Measurements from ENCODE around the gene PPP1R11. TPM values are rescaled to one million over a fixed set of nuclear protein-coding genes. Genes with fewer than 3 reads are reported as not detected.
"Not testable (repeated sequence)": the region's sequence is repeated elsewhere in the genome, so short reads cannot be mapped to it uniquely, and the experiment has no call there.

Gene PPP1R11
- total RNA-seq, 4 donors from 2014 or later = 36.5 to 40.9 (median 37.3) TPM

DNA sequence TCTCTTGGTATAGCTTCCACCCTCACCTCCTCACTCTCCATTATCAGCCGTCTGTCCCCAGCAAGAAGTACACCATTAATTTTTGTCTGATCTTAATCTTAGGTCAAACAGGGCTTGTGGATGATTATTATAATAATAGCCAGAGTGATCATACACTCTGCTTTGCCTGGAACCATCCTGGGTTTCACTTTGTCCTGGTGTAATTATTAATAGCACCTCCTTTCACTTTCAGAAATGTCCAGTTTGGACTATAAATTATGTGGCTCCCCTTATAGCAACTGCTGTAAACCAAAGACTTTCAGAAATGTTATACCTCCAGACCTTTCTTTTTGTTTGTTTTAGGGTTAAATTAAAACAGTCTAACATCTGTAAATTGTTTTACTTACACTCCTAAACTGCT, 46.8 kb downstream of the PPP1R11 start:
- Histone ChIP-seq H3K36me3 (no peaks in the 10 kb centered on the region), H3K4me3 (no peak overlapping the region), H3K9me3 (no peaks in the 10 kb centered on the region), H3K4me1 (no peaks in the 10 kb centered on the region), H3K27ac (no peak overlapping the region), H3K27me3 (peaks cover 0 to 81% (median 3%) of the 10 kb centered on the region in 4 donors)
- DNase-seq = no peak
- intact Hi-C loops (cut with DNase I) = no loop called here
- 42 to 54% methylated on average over 1 of the region's 1 CpG for WGBS, 2 donors
- no peak for TF ChIP-seq POLR2A (IDR thresholded peaks at IDR 0.05)
- TF ChIP-seq, protein P1, sequence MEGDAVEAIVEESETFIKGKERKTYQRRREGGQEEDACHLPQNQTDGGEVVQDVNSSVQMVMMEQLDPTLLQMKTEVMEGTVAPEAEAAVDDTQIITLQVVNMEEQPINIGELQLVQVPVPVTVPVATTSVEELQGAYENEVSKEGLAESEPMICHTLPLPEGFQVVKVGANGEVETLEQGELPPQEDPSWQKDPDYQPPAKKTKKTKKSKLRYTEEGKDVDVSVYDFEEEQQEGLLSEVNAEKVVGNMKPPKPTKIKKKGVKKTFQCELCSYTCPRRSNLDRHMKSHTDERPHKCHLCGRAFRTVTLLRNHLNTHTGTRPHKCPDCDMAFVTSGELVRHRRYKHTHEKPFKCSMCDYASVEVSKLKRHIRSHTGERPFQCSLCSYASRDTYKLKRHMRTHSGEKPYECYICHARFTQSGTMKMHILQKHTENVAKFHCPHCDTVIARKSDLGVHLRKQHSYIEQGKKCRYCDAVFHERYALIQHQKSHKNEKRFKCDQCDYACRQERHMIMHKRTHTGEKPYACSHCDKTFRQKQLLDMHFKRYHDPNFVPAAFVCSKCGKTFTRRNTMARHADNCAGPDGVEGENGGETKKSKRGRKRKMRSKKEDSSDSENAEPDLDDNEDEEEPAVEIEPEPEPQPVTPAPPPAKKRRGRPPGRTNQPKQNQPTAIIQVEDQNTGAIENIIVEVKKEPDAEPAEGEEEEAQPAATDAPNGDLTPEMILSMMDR (IDR thresholded peaks at IDR 0.05) = no peak

DNA sequence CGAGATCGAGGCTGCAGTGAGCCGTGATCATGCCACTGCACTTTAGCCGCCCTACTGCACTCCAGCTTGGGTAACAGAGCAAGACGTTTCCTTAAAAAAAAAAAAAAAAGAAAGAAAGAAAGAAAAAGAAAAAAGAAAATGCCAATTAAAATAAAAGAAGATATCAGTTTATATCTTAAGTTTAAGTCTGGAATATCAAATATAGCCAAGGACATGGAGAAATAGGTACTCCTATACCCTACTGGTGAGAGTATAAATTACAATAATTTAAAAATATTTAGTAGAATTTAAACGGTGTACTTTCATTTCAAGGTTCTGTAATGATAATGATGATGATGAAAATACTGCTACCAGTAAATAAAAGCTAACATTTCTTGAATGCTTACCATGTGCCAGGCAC, 49.7 kb downstream of the PPP1R11 start:
- Histone ChIP-seq H3K4me1 (no peaks in the 10 kb centered on the region), H3K9me3 (no peaks in the 10 kb centered on the region), H3K27me3 (peaks cover 0 to 61% (median 0%) of the 10 kb centered on the region in 4 donors), H3K27ac (no peak overlapping the region), H3K36me3 (no peaks in the 10 kb centered on the region), H3K4me3 (no peak overlapping the region)
- TF ChIP-seq POLR2A (IDR thresholded peaks at IDR 0.05) = no peak
- TF ChIP-seq, protein P1 (IDR thresholded peaks at IDR 0.05) = no peak
- no peak for DNase-seq
- intact Hi-C loops (cut with DNase I) = no loop called here
- 64 to 75% methylated on average over 5 to 6 of the region's 6 CpGs for WGBS, 2 donors

DNA sequence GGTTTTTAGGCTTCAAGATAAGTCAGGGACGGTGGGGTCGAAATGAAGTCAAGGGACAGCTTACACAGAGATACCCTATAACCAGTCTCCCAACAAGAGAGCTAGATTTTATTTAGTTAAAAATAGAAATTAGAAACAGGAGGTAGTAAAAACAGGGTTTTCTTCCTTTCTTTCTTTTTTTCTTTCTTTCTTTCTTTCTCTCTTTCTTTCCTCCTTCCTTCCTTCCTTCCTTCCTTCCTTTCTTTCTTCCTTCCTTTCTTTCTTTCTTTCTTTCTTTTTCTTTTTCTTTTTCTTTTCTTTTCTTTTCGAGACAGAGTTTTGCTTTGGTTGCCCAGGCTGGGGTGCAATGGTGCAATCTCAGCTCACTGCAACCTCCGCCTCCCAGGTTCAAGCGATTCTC, 51.7 kb downstream of the PPP1R11 start:
- H3K36me3 ChIP-seq; H3K4me3 ChIP-seq; DNase-seq; H3K27ac ChIP-seq; intact Hi-C loops (cut with DNase I); H3K4me1 ChIP-seq; H3K9me3 ChIP-seq: not testable (repeated sequence)
- H3K27me3 ChIP-seq = peaks cover 0 to 46% (median 0%) of the 10 kb centered on the region in 4 donors
- 83 to 97% methylated on average over 3 to 5 of the region's 5 CpGs for WGBS, 2 donors

Small RNAs within 50 kb of the gene (small RNA-seq; reads per million reads assigned to genes)
- gene RF02218 (0 reads per million in 4 donors), gene RF02219 (0 reads per million in 4 donors), gene RF02220 (0 reads per million in 4 donors)

Other genes starting within 250 kb of the PPP1R11 start
- gene HLA-G, start 239.4 kb upstream of the PPP1R11 start, total RNA-seq = under 1 TPM in 2 of 4 donors, not detected in 2; 0.18 to 0.27 TPM
- gene HLA-A, start 124.7 kb upstream of the PPP1R11 start, total RNA-seq = 1,000 to 10,000 TPM in 1 of 4 donors, 100 to 1,000 TPM in 3; 182 to 1,095 (median 304) TPM
- 10 to 100 TPM; 13.2 to 35.8 (median 19.8) TPM for gene POLR1H, start 5.9 kb upstream of the PPP1R11 start, total RNA-seq
- gene RNF39, start 8.6 kb downstream of the PPP1R11 start, total RNA-seq = 10 to 100 TPM in 1 of 4 donors, 1 to 10 TPM in 3; 3.1 to 11.4 (median 9.2) TPM
- gene TRIM31, start 45.9 kb downstream of the PPP1R11 start, total RNA-seq = under 1 TPM in 1 of 4 donors, not detected in 3; 0.23 TPM
- gene TRIM40, start 68.9 kb downstream of the PPP1R11 start, total RNA-seq = not detected
- gene TRIM10, start 94.0 kb downstream of the PPP1R11 start, total RNA-seq = not detected
- not detected for gene TRIM15, start 96.3 kb downstream of the PPP1R11 start, total RNA-seq
- 10 to 100 TPM; 52.3 to 76.3 (median 63.3) TPM for gene TRIM26, start 146.2 kb downstream of the PPP1R11 start, total RNA-seq

All from esophagus squamous epithelium (tissue), 5 donors.